RWPE2 (cell line): Measurements from ENCODE around the gene SLC7A4.

Experiments
- ATAC-seq: fragments of 200-7000 bp; cut with Tn5 transposase; 3 replicates; pipeline ENCODE4 v1.9.1; 2021; ENCODE audit warnings: low read depth
- DNase-seq: peaks from one replicate; pipeline ENCODE4 v3.0.0-alpha.2; 2020; ENCODE audit warnings: low spot score
- H3K27ac ChIP-seq: fragments of 450-650 bp; 2 replicates; pipeline ENCODE4 v1.5.1; 2017; ENCODE audit warnings: mild to moderate bottlenecking; ENCODE audit not compliant: poor library complexity, severe bottlenecking
- H3K27me3 ChIP-seq: fragments of 250-450 bp; sonication (Bioruptor Pico); 2 replicates; pipeline ENCODE4 v1.5.1; 2021; ENCODE audit warnings: mild to moderate bottlenecking, moderate library complexity; ENCODE audit not compliant: insufficient read depth, poor library complexity, severe bottlenecking
- H3K36me3 ChIP-seq: fragments of 250-450 bp; sonication (Bioruptor Pico); 2 replicates; pipeline ENCODE4 v1.5.1; 2020; ENCODE audit warnings: low read depth, mild to moderate bottlenecking, moderate library complexity
- H3K4me1 ChIP-seq: fragments of 250-450 bp; sonication (Bioruptor Pico); 2 replicates; pipeline ENCODE4 v1.5.1; 2021; ENCODE audit warnings: mild to moderate bottlenecking, moderate library complexity; ENCODE audit not compliant: insufficient read depth, poor library complexity, severe bottlenecking
- H3K4me3 ChIP-seq: fragments of 250-450 bp; sonication (Bioruptor Pico); 2 replicates; pipeline ENCODE4 v1.5.1; 2021; ENCODE audit warnings: mild to moderate bottlenecking, moderate library complexity; ENCODE audit not compliant: severe bottlenecking
- H3K9me3 ChIP-seq: fragments of 250-450 bp; sonication (Bioruptor Pico); 2 replicates; pipeline ENCODE4 v1.5.1; 2021; ENCODE audit warnings: mild to moderate bottlenecking, moderate library complexity; ENCODE audit not compliant: severe bottlenecking
- CTCF ChIP-seq: fragments of 450-650 bp; IDR thresholded peaks from one replicate; pipeline ENCODE4 v1.5.1; 2017; ENCODE audit warnings: mild to moderate bottlenecking, moderate library complexity; ENCODE audit not compliant: poor library complexity, severe bottlenecking

Gene SLC7A4

GRCh38 chr22:21000987-21001600 is 31.3 kb downstream of the SLC7A4 start:
- no peaks in the 10 kb centered on the region for H3K27me3 ChIP-seq
- no peak for DNase-seq
- no peak for TF ChIP-seq CTCF
- H3K4me3 ChIP-seq, result peak overlapping the region; percentile 87
- H3K36me3 ChIP-seq, result peaks cover 23% of the 10 kb centered on the region
- H3K4me1 ChIP-seq, result no peaks in the 10 kb centered on the region
- H3K9me3 ChIP-seq, result peaks cover 2% of the 10 kb centered on the region
- ATAC-seq, result no peak; the same call in 2 of the 3 replicates
- H3K27ac ChIP-seq, result peak overlapping the region; percentile 88

- Histone ChIP-seq H3K4me1 (no peaks in the 10 kb centered on the region), H3K9me3 (peaks cover 2% of the 10 kb centered on the region), H3K27ac (peak overlapping the region; percentile 88), H3K4me3 (peak overlapping the region; percentile 87), H3K36me3 (peaks cover 23% of the 10 kb centered on the region), H3K27me3 (no peaks in the 10 kb centered on the region)
- no peak for ATAC-seq
- no peak for DNase-seq
- no peak for TF ChIP-seq CTCF
These were observed 32.0 kb downstream of the SLC7A4 start for GRCh38 chr22:21000207-21000986.

DNA sequence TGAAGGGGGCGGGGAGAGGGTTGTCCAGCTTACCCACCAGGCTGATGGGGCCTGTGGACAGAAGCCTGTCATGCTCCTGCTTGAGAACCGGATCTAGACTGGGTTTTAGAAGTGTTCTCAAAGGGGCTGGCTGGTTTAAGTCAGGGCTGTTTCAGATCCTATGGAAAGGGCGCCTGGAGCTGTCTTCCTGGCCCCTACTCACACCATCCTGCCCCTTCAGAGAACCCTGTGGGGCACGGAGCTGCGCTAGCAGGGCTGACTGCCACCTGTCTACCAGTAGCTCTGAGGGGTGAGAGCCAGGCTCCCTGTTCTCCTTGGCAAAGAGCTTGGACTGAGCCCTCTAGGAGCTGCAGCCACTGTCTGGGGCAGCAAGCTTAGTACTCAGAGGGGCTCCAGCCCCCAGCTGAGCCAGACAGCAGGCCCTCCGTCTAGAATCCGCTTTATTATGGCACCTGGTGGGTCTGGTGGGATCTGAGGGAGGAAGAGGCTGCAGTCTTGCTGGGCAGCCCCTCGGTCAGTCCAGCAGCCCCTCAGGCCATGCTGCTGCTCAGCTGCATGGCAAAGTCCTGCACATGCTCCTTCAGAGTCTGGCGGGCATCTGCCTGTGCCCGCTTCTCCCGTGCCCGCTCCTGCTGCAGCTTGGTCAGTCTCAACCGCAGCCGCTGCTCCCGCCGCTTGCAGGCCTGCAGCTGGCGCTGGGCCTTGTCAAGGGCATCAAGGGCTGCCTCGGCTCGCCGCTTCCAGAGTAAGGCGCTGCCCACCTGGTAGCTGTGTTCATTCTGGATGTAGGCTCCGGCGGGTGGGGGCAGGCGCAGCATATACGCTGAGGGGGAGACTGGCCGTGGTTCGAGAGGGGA is 32.8 kb downstream of the SLC7A4 start:
- Histone ChIP-seq H3K4me1 (no peaks in the 10 kb centered on the region), H3K4me3 (no peak overlapping the region), H3K9me3 (peaks cover 2% of the 10 kb centered on the region), H3K36me3 (peaks cover 23% of the 10 kb centered on the region), H3K27me3 (no peaks in the 10 kb centered on the region), H3K27ac (no peak overlapping the region)
- TF ChIP-seq CTCF, result no peak
- DNase-seq, result no peak
- ATAC-seq, result no peak

DNA sequence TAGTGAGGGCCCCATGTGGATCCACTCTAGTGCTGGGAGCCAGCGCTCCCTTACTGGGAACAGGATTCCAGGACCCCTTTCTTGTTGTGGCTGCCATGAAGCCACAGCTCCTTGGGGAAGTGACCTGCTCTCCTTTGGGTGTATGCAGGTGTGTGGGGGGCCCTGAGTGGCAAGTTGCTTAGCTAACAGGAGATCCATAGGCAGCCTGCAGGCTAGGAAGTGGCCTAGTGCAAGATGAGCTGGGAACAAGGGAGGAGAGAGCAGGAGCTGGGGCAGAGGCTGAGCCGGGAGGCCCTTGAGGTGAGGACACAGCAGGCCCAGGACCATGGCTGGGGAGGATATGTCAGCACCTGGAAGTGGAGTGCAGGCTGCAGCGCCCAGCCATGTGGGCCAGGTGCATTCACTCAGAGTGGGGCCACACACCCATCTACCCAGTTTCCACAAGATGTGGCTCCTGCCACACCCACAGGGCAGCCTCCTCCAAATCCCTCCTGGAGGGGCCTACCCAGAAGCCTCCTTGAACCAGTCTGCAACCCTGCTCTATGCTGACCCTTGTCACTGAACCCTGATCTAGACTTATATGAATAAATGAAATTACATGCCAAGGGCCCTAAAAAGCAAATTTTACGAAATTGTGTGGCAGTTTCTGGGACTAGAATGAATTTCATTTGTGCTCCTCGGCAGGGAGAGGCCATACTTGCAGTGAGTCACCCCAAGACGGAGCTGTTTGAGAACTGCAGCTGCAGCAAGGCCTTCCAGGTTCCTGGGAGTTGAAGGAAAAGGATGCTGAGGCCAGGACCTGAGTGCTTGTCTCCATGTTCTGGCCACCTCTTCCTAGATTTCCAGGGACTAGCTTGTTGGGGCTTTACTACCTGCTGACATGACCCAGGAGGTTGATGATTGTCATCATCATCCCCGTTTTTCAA is 33.7 kb downstream of the SLC7A4 start:
- ATAC-seq, result no peak
- Histone ChIP-seq H3K27ac (no peak overlapping the region), H3K4me3 (no peak overlapping the region), H3K27me3 (no peaks in the 10 kb centered on the region), H3K36me3 (peaks cover 23% of the 10 kb centered on the region), H3K9me3 (peaks cover 2% of the 10 kb centered on the region), H3K4me1 (no peaks in the 10 kb centered on the region)
- DNase-seq, result no peak
- no peak for TF ChIP-seq CTCF
